Measurements from ENCODE around the gene LRPAP1.
"Not testable (repeated sequence)": the region's sequence is repeated elsewhere in the genome, so short reads cannot be mapped to it uniquely, and the experiment has no call there.

The LRPAP1 gene

GRCh38 chr4:3562127-3562526, 29.9 kb upstream of the LRPAP1 start:
- not testable (repeated sequence) for H3K27ac ChIP-seq (ENCODE audit: insufficient read depth, low read length, poor library complexity, severe bottlenecking); H3K4me3 ChIP-seq (ENCODE audit: insufficient read depth, low read depth, low read length, poor library complexity, severe bottlenecking); H3K4me1 ChIP-seq (ENCODE audit: control insufficient read depth, insufficient read depth, low read length, poor library complexity, severe bottlenecking); H3K36me3 ChIP-seq (ENCODE audit: control insufficient read depth, insufficient read depth, low read length); H3K27me3 ChIP-seq (replicated peaks; ENCODE audit: control insufficient read depth, insufficient read depth, low read length, poor library complexity, severe bottlenecking); DNase-seq; H3K9me3 ChIP-seq (ENCODE audit: control insufficient read depth, low read length)

- not testable (repeated sequence) for H3K9me3 ChIP-seq (ENCODE audit: control insufficient read depth, low read length); H3K4me3 ChIP-seq (ENCODE audit: insufficient read depth, low read depth, low read length, poor library complexity, severe bottlenecking); H3K36me3 ChIP-seq (ENCODE audit: control insufficient read depth, insufficient read depth, low read length); H3K27me3 ChIP-seq (replicated peaks; ENCODE audit: control insufficient read depth, insufficient read depth, low read length, poor library complexity, severe bottlenecking); H3K27ac ChIP-seq (ENCODE audit: insufficient read depth, low read length, poor library complexity, severe bottlenecking); H3K4me1 ChIP-seq (ENCODE audit: control insufficient read depth, insufficient read depth, low read length, poor library complexity, severe bottlenecking); DNase-seq
Measured at GRCh38 chr4:3560465-3560864, 28.2 kb upstream of the LRPAP1 start.

GRCh38 chr4:3559381-3560290, 27.4 kb upstream of the LRPAP1 start:
- not testable (repeated sequence) for H3K4me3 ChIP-seq (ENCODE audit: insufficient read depth, low read depth, low read length, poor library complexity, severe bottlenecking); H3K9me3 ChIP-seq (ENCODE audit: control insufficient read depth, low read length); H3K27me3 ChIP-seq (replicated peaks; ENCODE audit: control insufficient read depth, insufficient read depth, low read length, poor library complexity, severe bottlenecking); H3K4me1 ChIP-seq (ENCODE audit: control insufficient read depth, insufficient read depth, low read length, poor library complexity, severe bottlenecking); H3K27ac ChIP-seq (ENCODE audit: insufficient read depth, low read length, poor library complexity, severe bottlenecking); H3K36me3 ChIP-seq (ENCODE audit: control insufficient read depth, insufficient read depth, low read length); DNase-seq

GRCh38 chr4:3558514-3558836, 26.3 kb upstream of the LRPAP1 start:
- H3K9me3 ChIP-seq (ENCODE audit: control insufficient read depth, low read length) = not testable (repeated sequence)

GRCh38 chr4:3557676-3558513, 25.7 kb upstream of the LRPAP1 start:
- not testable (repeated sequence) for H3K4me1 ChIP-seq (ENCODE audit: control insufficient read depth, insufficient read depth, low read length, poor library complexity, severe bottlenecking); H3K9me3 ChIP-seq (ENCODE audit: control insufficient read depth, low read length); H3K4me3 ChIP-seq (ENCODE audit: insufficient read depth, low read depth, low read length, poor library complexity, severe bottlenecking); H3K36me3 ChIP-seq (ENCODE audit: control insufficient read depth, insufficient read depth, low read length); H3K27ac ChIP-seq (ENCODE audit: insufficient read depth, low read length, poor library complexity, severe bottlenecking); H3K27me3 ChIP-seq (replicated peaks; ENCODE audit: control insufficient read depth, insufficient read depth, low read length, poor library complexity, severe bottlenecking); DNase-seq

More at GRCh38 chr4:3558514-3558836, 26.3 kb upstream of the LRPAP1 start:
- H3K27me3 ChIP-seq (replicated peaks; ENCODE audit: control insufficient read depth, insufficient read depth, low read length, poor library complexity, severe bottlenecking); H3K36me3 ChIP-seq (ENCODE audit: control insufficient read depth, insufficient read depth, low read length); H3K27ac ChIP-seq (ENCODE audit: insufficient read depth, low read length, poor library complexity, severe bottlenecking); DNase-seq; H3K4me1 ChIP-seq (ENCODE audit: control insufficient read depth, insufficient read depth, low read length, poor library complexity, severe bottlenecking); H3K4me3 ChIP-seq (ENCODE audit: insufficient read depth, low read depth, low read length, poor library complexity, severe bottlenecking): not testable (repeated sequence)

- H3K27ac ChIP-seq (ENCODE audit: insufficient read depth, low read length, poor library complexity, severe bottlenecking); H3K4me3 ChIP-seq (ENCODE audit: insufficient read depth, low read depth, low read length, poor library complexity, severe bottlenecking); DNase-seq; H3K27me3 ChIP-seq (replicated peaks; ENCODE audit: control insufficient read depth, insufficient read depth, low read length, poor library complexity, severe bottlenecking); H3K9me3 ChIP-seq (ENCODE audit: control insufficient read depth, low read length); H3K4me1 ChIP-seq (ENCODE audit: control insufficient read depth, insufficient read depth, low read length, poor library complexity, severe bottlenecking); H3K36me3 ChIP-seq (ENCODE audit: control insufficient read depth, insufficient read depth, low read length): not testable (repeated sequence)
Measured at GRCh38 chr4:3557088-3557492, 24.9 kb upstream of the LRPAP1 start.

- not testable (repeated sequence) for H3K27ac ChIP-seq (ENCODE audit: insufficient read depth, low read length, poor library complexity, severe bottlenecking); H3K36me3 ChIP-seq (ENCODE audit: control insufficient read depth, insufficient read depth, low read length); H3K4me1 ChIP-seq (ENCODE audit: control insufficient read depth, insufficient read depth, low read length, poor library complexity, severe bottlenecking); H3K9me3 ChIP-seq (ENCODE audit: control insufficient read depth, low read length); H3K27me3 ChIP-seq (replicated peaks; ENCODE audit: control insufficient read depth, insufficient read depth, low read length, poor library complexity, severe bottlenecking); DNase-seq; H3K4me3 ChIP-seq (ENCODE audit: insufficient read depth, low read depth, low read length, poor library complexity, severe bottlenecking)
Measured at GRCh38 chr4:3556244-3556867, 24.1 kb upstream of the LRPAP1 start.

GRCh38 chr4:3555459-3556070, 23.3 kb upstream of the LRPAP1 start:
- not testable (repeated sequence) for H3K4me3 ChIP-seq (ENCODE audit: insufficient read depth, low read depth, low read length, poor library complexity, severe bottlenecking); H3K27me3 ChIP-seq (replicated peaks; ENCODE audit: control insufficient read depth, insufficient read depth, low read length, poor library complexity, severe bottlenecking); H3K27ac ChIP-seq (ENCODE audit: insufficient read depth, low read length, poor library complexity, severe bottlenecking); H3K9me3 ChIP-seq (ENCODE audit: control insufficient read depth, low read length); DNase-seq; H3K36me3 ChIP-seq (ENCODE audit: control insufficient read depth, insufficient read depth, low read length); H3K4me1 ChIP-seq (ENCODE audit: control insufficient read depth, insufficient read depth, low read length, poor library complexity, severe bottlenecking)

GRCh38 chr4:3551366-3551765, 19.1 kb upstream of the LRPAP1 start:
- not testable (repeated sequence) for H3K9me3 ChIP-seq (ENCODE audit: control insufficient read depth, low read length); H3K4me1 ChIP-seq (ENCODE audit: control insufficient read depth, insufficient read depth, low read length, poor library complexity, severe bottlenecking); H3K27ac ChIP-seq (ENCODE audit: insufficient read depth, low read length, poor library complexity, severe bottlenecking); DNase-seq; H3K36me3 ChIP-seq (ENCODE audit: control insufficient read depth, insufficient read depth, low read length); H3K27me3 ChIP-seq (replicated peaks; ENCODE audit: control insufficient read depth, insufficient read depth, low read length, poor library complexity, severe bottlenecking); H3K4me3 ChIP-seq (ENCODE audit: insufficient read depth, low read depth, low read length, poor library complexity, severe bottlenecking)

Data from effector memory CD4-positive, alpha-beta T cell (primary cell).